ENCODE measurements around the gene CCDC150. TPM values are rescaled to one million over a fixed set of nuclear protein-coding genes. Genes with fewer than 3 reads are reported as not detected.

Gene CCDC150
- total RNA-seq, 4 donors from 2014 or later: 2.4 to 10.1 (median 4.9) TPM

DNA sequence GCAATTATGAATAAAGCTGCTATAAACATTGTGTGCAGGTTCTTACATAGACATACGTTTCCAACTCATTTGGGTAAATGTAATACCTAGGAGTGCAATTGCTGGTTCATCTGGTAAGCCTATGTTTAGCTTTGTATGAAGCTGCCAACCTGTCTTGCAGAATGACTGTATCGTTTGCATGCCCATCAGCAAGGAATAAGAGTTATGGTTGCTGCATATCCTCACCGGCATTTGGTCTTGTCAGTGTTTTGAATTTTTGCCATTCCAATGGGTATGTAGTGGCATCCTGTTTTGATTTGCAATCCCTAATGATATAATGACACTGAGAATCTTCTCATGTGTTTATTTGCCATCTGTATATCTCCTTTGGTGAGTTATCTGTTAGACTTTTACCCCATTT lies 20.7 kb downstream of the CCDC150 start:
- H3K27ac ChIP-seq: no peak overlapping the region
- no peaks in the 10 kb centered on the region for H3K4me1 ChIP-seq
- no peak overlapping the region for H3K4me3 ChIP-seq
- WGBS, 2 donors: 83 to 85% methylated on average over 3 of the region's 3 CpGs
- intact Hi-C loops (cut with DNase I): no loop called here
- no peak for TF ChIP-seq POLR2A (IDR thresholded peaks at IDR 0.05)
- TF ChIP-seq, protein P1, sequence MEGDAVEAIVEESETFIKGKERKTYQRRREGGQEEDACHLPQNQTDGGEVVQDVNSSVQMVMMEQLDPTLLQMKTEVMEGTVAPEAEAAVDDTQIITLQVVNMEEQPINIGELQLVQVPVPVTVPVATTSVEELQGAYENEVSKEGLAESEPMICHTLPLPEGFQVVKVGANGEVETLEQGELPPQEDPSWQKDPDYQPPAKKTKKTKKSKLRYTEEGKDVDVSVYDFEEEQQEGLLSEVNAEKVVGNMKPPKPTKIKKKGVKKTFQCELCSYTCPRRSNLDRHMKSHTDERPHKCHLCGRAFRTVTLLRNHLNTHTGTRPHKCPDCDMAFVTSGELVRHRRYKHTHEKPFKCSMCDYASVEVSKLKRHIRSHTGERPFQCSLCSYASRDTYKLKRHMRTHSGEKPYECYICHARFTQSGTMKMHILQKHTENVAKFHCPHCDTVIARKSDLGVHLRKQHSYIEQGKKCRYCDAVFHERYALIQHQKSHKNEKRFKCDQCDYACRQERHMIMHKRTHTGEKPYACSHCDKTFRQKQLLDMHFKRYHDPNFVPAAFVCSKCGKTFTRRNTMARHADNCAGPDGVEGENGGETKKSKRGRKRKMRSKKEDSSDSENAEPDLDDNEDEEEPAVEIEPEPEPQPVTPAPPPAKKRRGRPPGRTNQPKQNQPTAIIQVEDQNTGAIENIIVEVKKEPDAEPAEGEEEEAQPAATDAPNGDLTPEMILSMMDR (IDR thresholded peaks at IDR 0.05): no peak
- no peak for DNase-seq
- no peaks in the 10 kb centered on the region for H3K9me3 ChIP-seq
- no peaks in the 10 kb centered on the region for H3K27me3 ChIP-seq
- H3K36me3 ChIP-seq: no peaks in the 10 kb centered on the region

DNA sequence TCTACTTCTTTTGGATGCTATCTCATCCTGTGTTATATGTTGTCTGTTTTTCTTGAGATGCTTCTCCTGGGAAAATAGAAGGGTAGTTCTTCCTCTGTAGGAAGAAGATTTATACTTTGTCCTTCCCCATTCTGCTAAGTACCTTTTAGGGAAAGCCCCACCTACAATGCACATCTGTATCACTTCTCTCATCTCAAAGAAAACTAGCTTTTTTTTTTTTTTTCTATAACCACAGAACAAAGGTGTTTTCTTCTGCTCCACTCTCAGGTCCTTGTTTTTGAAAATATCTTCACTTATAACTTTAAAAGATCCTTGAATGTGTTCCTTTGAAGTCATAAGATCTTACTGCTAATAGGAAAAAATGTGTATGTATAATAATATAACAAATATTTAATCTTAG lies 30.8 kb downstream of the CCDC150 start:
- Histone ChIP-seq H3K4me1 (no peaks in the 10 kb centered on the region), H3K4me3 (no peak overlapping the region), H3K27me3 (no peaks in the 10 kb centered on the region), H3K9me3 (no peaks in the 10 kb centered on the region), H3K27ac (no peak overlapping the region), H3K36me3 (no peaks in the 10 kb centered on the region)
- no peak for DNase-seq
- TF ChIP-seq, protein P1 (IDR thresholded peaks at IDR 0.05): no peak
- no peak for TF ChIP-seq POLR2A (IDR thresholded peaks at IDR 0.05)
- intact Hi-C loops (cut with DNase I): no loop called here

DNA sequence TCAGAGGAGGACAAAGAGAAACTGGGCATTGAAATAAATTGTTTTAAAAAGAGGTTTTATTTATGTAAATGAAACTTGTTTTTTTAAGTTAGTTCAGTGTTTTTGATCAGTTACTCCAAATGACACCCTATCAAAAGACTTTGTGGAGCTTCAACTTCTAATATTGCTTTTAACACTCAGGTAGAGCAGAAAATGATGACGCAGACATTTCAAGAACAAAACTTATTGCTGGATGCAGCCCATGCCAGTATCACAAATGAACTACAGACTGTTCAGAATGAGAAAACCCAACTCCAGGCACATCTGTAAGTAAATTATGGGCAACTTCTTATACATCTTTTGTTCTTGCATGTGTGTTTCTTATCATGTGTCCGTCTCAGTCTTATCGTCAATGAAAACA lies 36.4 kb downstream of the CCDC150 start:
- H3K36me3 ChIP-seq: no peaks in the 10 kb centered on the region
- no peak overlapping the region for H3K4me3 ChIP-seq
- H3K27me3 ChIP-seq: no peaks in the 10 kb centered on the region
- TF ChIP-seq, protein P1 (IDR thresholded peaks at IDR 0.05): no peak
- TF ChIP-seq POLR2A (IDR thresholded peaks at IDR 0.05): no peak
- DNase-seq: no peak
- H3K4me1 ChIP-seq: no peaks in the 10 kb centered on the region
- no peak overlapping the region for H3K27ac ChIP-seq
- no peaks in the 10 kb centered on the region for H3K9me3 ChIP-seq
- intact Hi-C loops (cut with DNase I): no loop called here
- WGBS, 2 donors: 93 to 100% methylated on average over 3 of the region's 3 CpGs

- no peak for DNase-seq
- 70 to 74% methylated on average over 5 of the region's 5 CpGs for WGBS, 2 donors
- Histone ChIP-seq H3K4me3 (no peak overlapping the region), H3K27ac (no peak overlapping the region), H3K27me3 (no peaks in the 10 kb centered on the region), H3K9me3 (no peaks in the 10 kb centered on the region), H3K36me3 (no peaks in the 10 kb centered on the region), H3K4me1 (no peaks in the 10 kb centered on the region)
- TF ChIP-seq, protein P1 (IDR thresholded peaks at IDR 0.05): no peak
- TF ChIP-seq POLR2A (IDR thresholded peaks at IDR 0.05): no peak
- intact Hi-C loops (cut with DNase I): no loop called here
These were observed 37.9 kb downstream of the CCDC150 start for GRCh38 chr2:196677404-196677803.

DNA sequence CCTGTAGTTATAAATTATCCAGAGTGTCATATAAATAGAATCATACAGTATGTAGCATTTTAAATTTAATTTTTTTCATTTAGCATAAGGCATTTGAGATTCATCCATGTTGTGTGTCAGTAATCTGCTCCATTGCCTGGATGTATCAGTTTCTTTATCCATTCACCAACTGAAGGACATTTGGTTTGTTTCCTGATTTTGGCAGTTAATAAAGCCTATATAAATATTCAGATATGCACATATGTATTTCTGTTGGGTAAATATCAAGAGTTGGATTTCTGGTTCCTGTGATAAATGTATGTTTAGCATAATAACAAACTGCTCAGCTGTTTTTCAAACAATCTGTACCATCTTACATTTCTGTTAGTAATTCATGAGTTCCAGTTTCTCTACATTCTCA lies 39.9 kb downstream of the CCDC150 start:
- Histone ChIP-seq H3K4me1 (no peaks in the 10 kb centered on the region), H3K27me3 (no peaks in the 10 kb centered on the region), H3K27ac (no peak overlapping the region), H3K9me3 (peaks cover 0 to 4% (median 0%) of the 10 kb centered on the region in 3 donors), H3K4me3 (no peak overlapping the region), H3K36me3 (no peaks in the 10 kb centered on the region)
- intact Hi-C loops (cut with DNase I): no loop called here
- no peak for TF ChIP-seq POLR2A (IDR thresholded peaks at IDR 0.05)
- no peak for DNase-seq

DNA sequence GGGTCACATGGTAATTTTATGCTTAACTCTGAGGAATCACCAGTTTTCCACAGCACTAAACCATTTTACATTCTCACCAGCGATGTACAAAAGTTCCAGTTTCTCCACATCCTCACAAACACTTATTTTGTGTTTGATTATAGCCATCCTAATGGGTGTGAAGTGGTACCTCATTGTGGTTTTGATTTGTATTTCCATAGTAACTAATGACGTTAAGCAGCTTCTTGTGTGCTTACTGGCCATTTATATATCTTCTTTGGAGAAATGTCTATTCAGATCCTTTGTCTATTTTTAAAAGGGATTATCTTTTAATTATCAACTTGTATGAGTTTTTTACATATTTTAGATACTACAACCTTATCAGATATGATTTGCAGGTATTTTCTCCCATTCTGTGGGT lies 42.0 kb downstream of the CCDC150 start:
- no peak for TF ChIP-seq POLR2A (IDR thresholded peaks at IDR 0.05)
- TF ChIP-seq, protein P1 (IDR thresholded peaks at IDR 0.05): no peak
- intact Hi-C loops (cut with DNase I): no loop called here
- Histone ChIP-seq H3K27me3 (no peaks in the 10 kb centered on the region), H3K4me3 (no peak overlapping the region), H3K9me3 (peaks cover 0 to 18% (median 13%) of the 10 kb centered on the region in 3 donors), H3K27ac (no peak overlapping the region), H3K36me3 (no peaks in the 10 kb centered on the region), H3K4me1 (no peaks in the 10 kb centered on the region)
- WGBS, 2 donors: 96 to 97% methylated on average over 2 of the region's 2 CpGs
- no peak for DNase-seq
